Fibroblast of skin of left biceps (primary cell): ENCODE results near the gene NR4A3.

Experiments used
- DNase-seq, 2 experiments: peaks; one replicate each; pipeline ENCODE4 v3.0.0-alpha.2; 2013; ENCODE audit warnings: low read depth in 2 of 2

NR4A3 gene

GRCh38 chr9:99876190-99876589 lies 54.5 kb downstream of the NR4A3 start:
- DNase-seq = no peak

DNA sequence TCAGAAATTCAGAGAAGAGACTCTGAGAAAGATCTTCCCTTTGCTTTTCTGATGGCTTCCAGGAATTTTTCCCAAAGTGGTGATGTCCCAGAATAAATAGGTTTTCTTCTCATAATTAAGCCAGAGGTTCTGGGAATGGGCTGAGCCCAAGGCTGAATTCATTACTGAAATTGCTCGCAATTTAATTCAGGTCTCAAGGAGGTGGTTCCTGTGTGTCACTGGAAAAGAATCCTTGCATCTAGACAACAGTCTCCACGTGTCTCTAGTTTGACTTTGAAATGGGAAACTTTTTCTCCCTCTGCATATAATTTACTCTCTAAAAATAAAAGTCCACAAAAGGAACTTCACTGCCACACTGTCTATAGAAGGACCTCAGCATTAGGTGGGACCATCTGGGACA lies 57.0 kb downstream of the NR4A3 start:
- no peak for DNase-seq

GRCh38 chr9:99881769-99882168 lies 60.1 kb downstream of the NR4A3 start:
- DNase-seq = no peak

- no peak for DNase-seq
Observed at GRCh38 chr9:99885747-99886146, 64.1 kb downstream of the NR4A3 start.

GRCh38 chr9:99889120-99889519 lies 67.4 kb downstream of the NR4A3 start:
- DNase-seq = no peak

DNA sequence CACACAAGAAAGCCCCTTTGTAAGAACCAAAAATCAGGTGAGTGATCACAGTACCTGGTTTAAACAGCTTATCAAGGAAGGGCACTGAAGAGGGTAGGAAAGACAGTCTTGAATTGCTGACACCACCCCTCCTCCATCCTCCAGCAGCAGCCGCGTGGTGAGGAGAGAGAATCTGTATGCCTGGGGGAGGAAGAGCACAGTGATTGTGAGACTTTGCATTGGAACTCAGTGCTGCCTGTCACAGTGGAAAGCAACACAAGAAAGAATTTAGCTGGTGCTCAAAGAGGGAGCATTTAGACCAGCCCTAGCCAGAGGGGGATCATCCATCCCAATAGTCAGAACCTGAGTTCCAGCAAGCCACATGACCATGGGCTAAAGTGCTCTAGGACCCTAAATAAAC lies 73.1 kb downstream of the NR4A3 start:
- no peak for DNase-seq

GRCh38 chr9:99895510-99895909 lies 73.8 kb downstream of the NR4A3 start:
- DNase-seq = no peak

- no peak for DNase-seq
Observed at GRCh38 chr9:99896119-99896518, 74.4 kb downstream of the NR4A3 start.

DNA sequence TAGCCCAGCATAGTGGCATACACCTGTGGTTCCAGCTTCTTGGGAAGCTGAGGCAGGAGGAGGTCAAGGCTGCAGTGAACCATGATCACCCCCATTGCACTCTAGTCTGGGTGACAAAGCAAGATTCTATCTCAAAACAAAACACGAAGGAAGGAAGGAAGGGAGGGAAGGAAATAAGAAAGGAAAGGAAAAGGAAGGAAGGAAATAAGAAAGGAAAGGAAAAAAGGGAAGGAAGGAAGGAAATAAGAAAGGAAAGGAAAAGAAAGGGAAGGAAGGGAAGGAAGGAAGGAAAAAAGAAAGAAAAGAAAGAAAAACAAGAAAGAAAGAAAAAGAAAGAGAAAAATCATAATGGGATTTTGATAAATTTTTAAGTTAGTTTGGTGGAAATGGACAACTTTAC lies 81.7 kb downstream of the NR4A3 start:
- no peak for DNase-seq

DNA sequence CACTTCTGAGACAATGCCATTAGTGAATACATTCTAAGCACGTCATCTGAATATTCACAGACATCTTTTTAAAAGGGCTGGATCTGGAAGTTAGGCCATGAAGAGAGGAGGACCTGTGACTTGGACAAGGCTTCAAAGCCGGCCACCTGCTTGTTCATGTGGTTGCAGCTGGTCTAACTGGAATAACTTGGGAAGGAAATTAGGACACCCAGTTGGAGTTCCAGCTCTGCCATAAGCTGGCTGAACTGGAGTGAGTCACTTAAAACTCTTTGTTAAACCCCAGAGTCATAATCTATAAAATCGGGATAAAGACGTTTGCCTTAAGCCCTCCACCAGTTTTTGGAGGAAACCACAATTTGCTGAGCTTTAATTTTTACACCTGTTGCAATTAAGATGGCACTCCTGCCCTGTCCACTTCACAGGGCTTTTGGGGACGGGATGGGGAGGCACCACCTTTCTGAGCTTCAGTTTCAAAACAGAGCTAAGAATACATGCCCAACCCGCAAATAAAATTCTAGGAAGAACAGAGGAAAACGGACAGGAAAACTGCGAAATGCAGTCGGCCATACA lies 84.2 kb downstream of the NR4A3 start:
- no peak for DNase-seq

DNA sequence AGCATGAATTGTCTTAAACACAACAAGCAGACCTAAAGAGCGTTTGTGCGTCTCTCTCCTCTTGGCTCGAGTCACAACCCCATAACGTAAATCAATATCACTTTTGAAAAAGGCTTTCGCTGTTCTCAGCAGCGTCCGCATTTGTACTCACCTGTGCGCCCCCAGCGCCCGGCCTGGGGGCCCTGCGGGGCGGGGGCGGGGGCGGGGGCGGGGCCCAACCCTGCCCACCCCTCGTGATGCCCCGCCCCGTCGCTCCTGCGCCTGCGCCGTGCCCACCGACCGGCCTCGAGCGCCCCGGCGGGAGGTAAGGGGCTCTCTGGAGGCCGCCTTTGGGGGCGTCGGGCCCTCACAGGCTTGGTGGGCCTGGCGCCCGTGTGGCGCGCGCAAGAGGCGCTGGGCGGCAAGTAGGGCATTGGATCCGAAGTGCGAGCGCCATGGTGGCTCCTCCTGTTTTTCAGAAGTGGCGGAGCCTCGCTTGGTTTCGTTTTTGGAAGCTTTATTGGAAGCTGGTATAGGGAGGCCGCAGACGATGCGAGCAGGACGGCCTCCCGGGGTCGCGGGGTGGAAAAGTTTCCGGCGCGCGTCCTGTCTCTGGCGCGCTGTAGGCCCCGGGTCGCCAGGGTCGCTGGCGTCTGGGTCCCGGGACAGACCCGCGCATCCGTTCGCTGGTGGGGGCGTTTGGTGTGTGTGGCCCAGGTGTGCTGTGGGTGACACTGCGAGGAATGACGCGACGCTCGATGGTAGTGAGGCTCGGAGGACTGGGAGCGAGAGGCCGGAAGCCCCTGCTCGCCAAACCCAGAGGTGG lies 84.9 kb downstream of the NR4A3 start, which contains the start of gene STX17:
STX17 (plus strand) TSS at position 252 of the 805 bp plus-strand sequence. CDS start 8,586 bp downstream, outside the sequence.
- peak; percentile 35 to 39 for DNase-seq

- DNase-seq = no peak
Observed at GRCh38 chr9:99907208-99907532, 85.5 kb downstream of the NR4A3 start.

DNA sequence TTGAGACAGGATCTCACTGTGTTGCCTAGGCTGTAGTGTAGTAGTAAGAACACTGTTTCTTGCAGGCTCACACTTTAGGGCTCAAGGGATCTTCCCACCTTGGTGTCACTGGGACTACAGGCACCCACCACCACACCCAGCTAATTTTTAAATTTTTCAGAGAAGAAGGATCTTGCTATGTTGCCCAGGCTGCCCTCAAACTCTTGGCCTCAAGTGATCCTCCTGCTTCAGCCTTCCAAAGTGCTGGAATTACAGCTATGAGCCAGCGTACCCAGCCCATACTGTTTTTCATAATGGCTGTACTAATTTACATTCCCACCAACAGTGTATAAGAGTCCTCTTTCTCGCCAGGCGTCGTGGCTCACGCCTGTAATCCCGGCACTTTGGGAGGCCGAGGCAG lies 89.9 kb downstream of the NR4A3 start:
- DNase-seq = no peak
